ENCODE data around the gene MRM2. TPM values are rescaled to one million over a fixed set of nuclear protein-coding genes. Genes with fewer than 3 reads are reported as not detected.

MRM2 gene
- total RNA-seq, 1 donor from 2014 or later, result 20.7 TPM

DNA sequence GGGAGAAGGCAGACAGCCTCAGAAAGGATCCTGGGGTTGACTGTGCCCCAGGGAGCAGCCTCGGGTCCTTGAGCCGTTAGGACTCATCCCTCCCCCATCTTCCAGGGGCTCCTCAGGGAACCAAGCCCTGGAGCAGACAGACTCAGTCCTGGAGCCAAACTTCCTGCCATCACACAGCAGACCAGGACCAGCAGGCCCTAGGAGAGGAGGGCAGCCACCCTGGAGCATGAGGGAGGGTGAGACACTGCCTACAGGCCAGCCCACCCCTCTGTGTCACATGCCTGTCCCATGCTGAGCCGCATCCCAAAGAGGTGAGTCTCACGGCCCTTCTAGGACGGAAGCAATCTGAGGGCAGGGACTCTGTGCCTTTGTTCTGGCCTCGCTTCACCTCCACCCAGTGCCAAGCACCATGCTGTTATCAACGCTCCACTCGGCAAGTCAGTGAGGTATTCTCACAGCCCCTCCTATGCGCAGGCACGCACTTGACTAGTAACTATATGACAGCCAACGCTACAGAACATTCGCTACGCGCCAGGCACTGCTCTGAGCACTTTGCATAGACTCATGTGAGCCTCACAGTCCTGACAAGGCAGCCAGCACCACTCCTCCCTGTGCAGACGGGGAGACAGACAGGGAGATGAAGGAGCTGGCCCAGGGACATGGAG lies 28.3 kb downstream of the MRM2 start:
- ATAC-seq (peak; percentile 90), DNase-seq (ENCODE audit: missing footprints) (peak; percentile 78)
- intact Hi-C loops (cut with DNase I), result loop anchor here (5.0 to 10.0 kb wide), 3 partner anchors 111 to 551 kb away; no protein-coding TSS in a partner anchor

GRCh38 chr7:2212906-2213305 lies 29.1 kb downstream of the MRM2 start:
- intact Hi-C loops (cut with DNase I), result loop anchor here (5.0 to 10.0 kb wide), 3 partner anchors 111 to 551 kb away; no protein-coding TSS in a partner anchor
- ATAC-seq, result no peak
- DNase-seq (ENCODE audit: missing footprints), result no peak

DNA sequence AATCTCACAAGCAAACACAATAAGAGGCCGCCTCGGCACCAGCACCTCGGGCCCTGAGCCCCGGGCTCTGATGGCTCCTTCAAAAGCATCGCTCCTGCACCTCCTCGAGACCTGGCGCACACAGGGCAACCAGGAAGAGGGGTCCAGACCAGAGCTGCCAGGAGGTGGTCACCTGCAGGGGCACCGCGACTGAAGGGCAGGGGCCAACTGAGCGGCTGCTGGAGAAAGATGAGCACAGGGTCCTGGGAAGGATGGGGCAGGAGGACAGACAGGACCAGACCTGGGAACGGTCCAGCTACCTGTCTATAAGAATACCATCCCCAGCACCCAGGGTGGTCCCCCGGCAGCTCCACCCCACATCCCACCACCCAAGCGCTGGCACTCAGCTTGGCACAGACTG lies 30.1 kb downstream of the MRM2 start:
- DNase-seq (ENCODE audit: missing footprints) (no peak), ATAC-seq (no peak)
- intact Hi-C loops (cut with DNase I), result loop anchor here (5.0 to 10.0 kb wide), 3 partner anchors 110 to 550 kb away; no protein-coding TSS in a partner anchor

DNA sequence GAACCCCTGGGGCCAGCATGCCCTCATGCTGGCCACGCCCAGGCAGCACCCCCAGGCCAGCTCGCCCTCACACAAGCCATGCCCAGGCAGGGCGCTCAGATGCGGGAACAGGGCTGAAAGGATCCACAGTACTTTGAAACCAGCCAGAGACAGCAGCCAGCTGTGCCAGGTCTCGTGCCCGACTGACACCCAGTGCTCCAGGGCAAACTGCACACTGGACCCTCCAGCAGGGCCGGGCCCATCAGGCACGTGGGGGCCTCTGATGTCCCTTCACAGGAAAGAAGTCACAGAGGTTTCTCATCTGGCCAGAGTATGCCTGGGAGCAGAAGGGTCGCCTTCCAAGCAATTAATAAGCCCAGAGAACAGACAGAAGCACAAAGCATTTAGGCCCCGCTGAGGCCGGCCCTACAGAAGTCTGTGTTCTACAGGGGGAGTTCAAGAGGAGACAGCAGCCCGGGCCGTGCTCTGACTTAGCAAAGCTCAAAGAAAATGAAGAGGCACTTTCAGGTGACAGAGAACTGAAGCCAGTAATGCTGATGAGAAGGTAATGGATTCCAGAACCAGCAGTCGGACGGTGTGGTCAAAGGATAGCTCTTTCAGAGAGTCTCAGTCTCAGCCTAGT lies 30.6 kb downstream of the MRM2 start:
- intact Hi-C loops (cut with DNase I), result loop anchor here (5.0 to 10.0 kb wide), 3 partner anchors 109 to 549 kb away; no protein-coding TSS in a partner anchor
- no peak for ATAC-seq
- no peak for DNase-seq (ENCODE audit: missing footprints)

- peak; percentile 21 for DNase-seq (ENCODE audit: missing footprints)
- ATAC-seq, result no peak
- intact Hi-C loops (cut with DNase I), result loop anchor here (5.0 to 10.0 kb wide), 3 partner anchors 108 to 548 kb away; no protein-coding TSS in a partner anchor
These were observed 31.3 kb downstream of the MRM2 start for GRCh38 chr7:2210551-2211258.

DNA sequence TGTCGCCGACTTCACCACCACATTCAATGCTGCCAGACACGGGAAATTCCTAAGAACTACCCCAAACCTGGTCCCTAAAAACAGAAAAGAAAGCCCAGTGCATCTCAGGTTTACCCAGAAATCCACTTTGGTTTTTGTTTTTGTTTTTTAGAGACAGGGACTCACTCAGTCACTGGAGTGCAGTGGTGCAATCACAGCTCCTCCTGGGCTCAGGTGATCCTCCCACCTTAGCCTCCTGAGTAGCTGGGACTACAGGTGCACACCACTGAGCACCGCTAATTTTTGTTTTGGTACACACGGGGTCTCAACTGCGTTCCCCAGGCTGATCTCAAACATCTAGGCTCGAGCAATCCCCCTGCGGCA lies 32.1 kb downstream of the MRM2 start:
- intact Hi-C loops (cut with DNase I), result loop anchor here (1.0 to 10.0 kb wide), 4 partner anchors 108 to 631 kb away; no protein-coding TSS in a partner anchor
- DNase-seq (ENCODE audit: missing footprints) (no peak), ATAC-seq (no peak)

GRCh38 chr7:2209146-2209960 lies 32.7 kb downstream of the MRM2 start:
- intact Hi-C loops (cut with DNase I), result loop anchor here (1.0 kb wide), 1 partner anchor 630 kb away; no protein-coding TSS in a partner anchor
- ATAC-seq, result peak; percentile 54
- peak; percentile 76 for DNase-seq (ENCODE audit: missing footprints)

DNA sequence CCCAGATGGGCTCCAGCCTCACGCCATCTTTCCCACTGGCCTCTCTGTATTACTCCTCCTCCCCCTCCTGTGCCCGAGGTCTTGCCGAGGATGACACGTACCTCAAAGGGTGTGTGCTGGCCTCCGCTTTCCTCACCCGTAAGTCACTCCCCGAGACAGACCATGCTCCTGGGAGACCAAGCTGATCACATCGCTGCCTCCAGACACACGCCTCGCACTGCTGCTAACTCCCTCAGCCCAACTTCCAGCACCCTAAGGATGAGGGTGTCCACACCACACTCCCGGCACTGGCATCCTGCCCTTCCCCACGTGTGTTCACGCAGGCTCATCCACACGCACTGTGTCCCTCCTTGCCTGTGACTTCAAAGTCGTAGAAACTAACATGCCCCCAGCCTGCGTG lies 33.3 kb downstream of the MRM2 start:
- ATAC-seq, result no peak
- intact Hi-C loops (cut with DNase I), result loop anchor here (1.0 kb wide), 1 partner anchor 629 kb away; no protein-coding TSS in a partner anchor
- DNase-seq (ENCODE audit: missing footprints), result peak; percentile 63

- intact Hi-C loops (cut with DNase I), result no loop called here
- DNase-seq (ENCODE audit: missing footprints), result peak; percentile 53
- no peak for ATAC-seq
These were observed 36.8 kb downstream of the MRM2 start for GRCh38 chr7:2205036-2205780.

- ATAC-seq, result no peak
- peak; percentile 54 for DNase-seq (ENCODE audit: missing footprints)
- intact Hi-C loops (cut with DNase I), result no loop called here
These were observed 37.6 kb downstream of the MRM2 start for GRCh38 chr7:2204446-2204845.

DNA sequence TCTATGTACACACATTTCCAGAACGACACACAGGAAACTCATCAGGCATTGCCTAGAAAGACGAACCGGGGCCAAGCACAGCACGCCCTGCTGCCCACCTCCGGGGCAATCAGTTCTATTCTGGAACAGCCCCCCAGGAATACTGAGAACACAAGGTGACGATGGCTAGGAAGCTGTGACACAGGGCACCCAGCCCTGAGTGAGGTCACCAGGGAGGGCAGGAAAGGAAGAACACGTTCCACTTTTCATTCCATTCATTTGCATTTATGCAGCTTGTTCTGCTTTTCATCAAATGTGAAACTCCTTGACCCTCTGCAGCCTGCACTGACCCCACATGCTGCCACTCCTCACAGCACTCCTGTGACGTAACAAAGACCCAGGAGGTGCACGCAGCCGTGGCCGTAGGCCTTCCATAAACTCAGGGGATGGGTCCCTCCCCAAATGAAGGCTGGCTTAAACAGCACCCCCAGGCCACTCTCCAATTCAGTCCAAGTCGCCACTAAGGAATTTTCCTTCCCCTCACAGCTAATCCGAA lies 38.2 kb downstream of the MRM2 start:
- DNase-seq (ENCODE audit: missing footprints), result peak; percentile 53
- no peak for ATAC-seq
- intact Hi-C loops (cut with DNase I), result no loop called here

DNA sequence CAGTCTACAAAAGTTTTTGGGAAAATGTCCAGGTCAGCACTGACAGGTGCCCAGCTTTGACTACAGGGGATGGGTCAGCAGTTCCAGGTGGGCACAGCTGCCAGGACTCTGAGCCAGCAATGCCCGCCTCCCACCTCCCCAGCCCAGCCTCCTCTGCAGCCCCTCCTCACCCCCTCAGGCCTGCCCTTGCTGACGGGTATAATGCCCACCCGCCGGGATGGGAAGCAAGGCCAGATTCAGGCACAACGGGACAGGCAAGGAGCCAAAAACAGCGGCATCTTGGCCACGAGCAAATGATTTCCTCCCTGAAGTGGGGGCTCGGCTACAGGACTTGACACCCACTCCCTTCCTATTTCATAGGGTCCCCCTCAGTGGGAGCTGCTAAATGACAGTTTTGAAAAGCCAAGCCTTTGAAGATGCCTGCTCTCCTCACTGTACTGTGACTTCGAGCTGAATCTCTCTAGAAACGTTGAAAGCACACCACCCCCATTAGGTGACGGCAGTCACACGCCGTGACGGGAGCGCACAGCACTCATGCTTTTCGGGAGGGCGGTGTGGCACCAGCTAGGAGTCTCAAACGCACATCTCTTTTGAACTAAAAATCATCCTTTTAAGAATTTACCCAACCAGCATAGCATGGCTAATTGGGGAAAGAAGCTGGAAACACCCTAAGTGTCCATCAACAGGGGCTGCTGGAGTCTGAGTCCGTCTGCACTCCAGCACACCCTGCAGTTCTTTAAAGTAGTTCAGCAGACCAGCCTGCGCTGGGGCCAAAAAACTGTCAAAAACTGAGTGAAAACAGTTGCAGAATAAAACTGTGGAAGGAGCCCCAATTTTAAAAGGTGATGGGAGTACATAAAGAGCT lies 38.9 kb downstream of the MRM2 start:
- ATAC-seq (no peak), DNase-seq (ENCODE audit: missing footprints) (no peak)
- intact Hi-C loops (cut with DNase I), result no loop called here

DNA sequence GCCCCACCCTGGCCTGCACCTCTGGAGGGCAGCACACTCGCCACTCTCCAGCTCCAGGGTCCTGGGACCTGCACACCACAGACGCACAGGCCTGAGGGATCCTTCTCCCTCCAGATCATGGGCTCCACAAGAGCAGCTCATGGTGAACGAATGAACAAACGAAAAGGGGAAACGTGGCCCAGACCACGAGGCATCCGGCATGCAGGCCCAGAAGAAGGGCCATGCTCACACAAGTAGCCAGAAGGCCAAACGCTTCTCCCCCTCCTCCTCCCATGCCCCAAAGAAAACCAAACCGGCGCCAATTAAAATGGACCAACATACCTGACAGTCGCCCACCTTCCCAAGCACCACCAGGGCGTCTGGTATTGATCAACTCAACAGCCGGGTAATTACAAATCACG lies 39.6 kb downstream of the MRM2 start:
- ATAC-seq (no peak), DNase-seq (ENCODE audit: missing footprints) (no peak)
- intact Hi-C loops (cut with DNase I), result no loop called here

DNA sequence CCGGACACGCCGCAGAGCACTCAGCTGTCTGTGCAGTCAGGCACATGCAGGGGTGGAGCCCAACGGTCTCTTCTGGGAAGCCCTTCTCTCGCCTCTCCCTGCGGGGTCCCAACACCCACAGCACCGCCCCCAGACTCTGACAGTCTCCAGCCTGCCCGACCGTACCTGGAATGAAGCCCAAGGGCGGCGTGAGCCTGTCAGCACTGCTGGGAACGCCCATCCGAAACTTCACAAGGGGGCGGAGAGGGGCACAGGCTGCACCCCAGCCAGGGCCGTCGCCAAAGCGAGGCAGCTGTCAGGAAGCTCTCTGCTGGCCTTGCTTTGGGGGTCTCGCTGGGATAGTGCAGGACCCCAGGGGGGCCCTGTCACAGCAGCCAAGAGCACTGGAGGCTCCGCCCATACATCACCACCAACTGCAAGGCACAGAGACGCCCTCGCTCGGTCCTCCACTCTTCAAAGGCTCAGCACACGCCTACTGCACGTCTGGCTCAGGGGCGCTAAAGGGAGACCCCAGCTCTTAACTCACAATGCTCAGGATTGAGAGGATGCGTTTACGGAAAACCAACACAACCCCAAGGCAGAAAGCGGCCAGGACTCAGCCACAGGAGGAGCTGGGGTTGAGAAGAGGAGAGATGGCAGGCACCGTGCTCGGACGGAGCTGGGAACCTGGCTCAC lies 40.2 kb downstream of the MRM2 start:
- intact Hi-C loops (cut with DNase I), result no loop called here
- no peak for ATAC-seq
- DNase-seq (ENCODE audit: missing footprints), result peak; percentile 53

DNA sequence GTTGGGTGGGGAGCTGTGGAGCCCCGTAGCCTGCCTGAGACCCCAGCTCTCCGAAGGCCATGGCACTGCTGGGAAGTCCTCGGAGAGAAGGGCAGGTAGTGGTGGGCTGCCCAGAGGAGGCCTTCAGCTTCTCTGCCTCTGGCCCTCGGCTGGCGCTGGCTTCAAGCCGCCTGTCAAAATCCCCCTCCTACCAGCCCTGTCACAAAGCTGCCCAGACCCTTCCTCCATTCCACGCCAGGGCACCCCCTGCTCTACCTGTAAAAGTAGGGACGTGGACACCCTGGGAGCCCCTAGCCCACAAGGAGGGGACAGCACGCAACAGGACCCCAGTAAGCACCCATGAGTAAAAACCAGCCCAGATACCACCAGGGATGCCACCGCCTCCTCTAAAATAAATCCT lies 40.9 kb downstream of the MRM2 start:
- intact Hi-C loops (cut with DNase I), result no loop called here
- DNase-seq (ENCODE audit: missing footprints) (no peak), ATAC-seq (no peak)

GRCh38 chr7:2200584-2200980 lies 41.4 kb downstream of the MRM2 start:
- ATAC-seq, result no peak
- DNase-seq (ENCODE audit: missing footprints), result peak; percentile 58
- intact Hi-C loops (cut with DNase I), result no loop called here
